Measurements from ENCODE around the gene BMP8B.

DNA sequence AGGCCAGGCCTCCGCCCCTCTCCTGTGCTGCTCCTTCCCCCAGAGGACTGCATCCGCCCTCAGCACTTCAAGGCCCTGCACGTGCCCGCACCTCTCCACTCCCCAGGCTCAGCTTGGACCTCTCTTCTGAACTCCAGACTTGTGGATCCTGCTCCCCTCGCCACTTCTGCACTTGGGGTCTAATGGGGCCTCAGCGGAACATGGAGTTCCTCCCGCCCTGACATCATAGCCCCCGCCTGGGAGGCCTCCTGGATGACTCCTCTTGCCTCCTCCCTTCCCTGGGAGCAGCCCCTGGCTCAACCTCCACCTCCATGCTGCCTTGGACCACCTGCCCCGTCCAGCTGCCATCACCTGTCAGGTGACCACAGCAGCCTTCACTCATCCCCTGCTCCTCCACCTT is 27.6 kb downstream of the BMP8B start:
- TF ChIP-seq, protein P1, sequence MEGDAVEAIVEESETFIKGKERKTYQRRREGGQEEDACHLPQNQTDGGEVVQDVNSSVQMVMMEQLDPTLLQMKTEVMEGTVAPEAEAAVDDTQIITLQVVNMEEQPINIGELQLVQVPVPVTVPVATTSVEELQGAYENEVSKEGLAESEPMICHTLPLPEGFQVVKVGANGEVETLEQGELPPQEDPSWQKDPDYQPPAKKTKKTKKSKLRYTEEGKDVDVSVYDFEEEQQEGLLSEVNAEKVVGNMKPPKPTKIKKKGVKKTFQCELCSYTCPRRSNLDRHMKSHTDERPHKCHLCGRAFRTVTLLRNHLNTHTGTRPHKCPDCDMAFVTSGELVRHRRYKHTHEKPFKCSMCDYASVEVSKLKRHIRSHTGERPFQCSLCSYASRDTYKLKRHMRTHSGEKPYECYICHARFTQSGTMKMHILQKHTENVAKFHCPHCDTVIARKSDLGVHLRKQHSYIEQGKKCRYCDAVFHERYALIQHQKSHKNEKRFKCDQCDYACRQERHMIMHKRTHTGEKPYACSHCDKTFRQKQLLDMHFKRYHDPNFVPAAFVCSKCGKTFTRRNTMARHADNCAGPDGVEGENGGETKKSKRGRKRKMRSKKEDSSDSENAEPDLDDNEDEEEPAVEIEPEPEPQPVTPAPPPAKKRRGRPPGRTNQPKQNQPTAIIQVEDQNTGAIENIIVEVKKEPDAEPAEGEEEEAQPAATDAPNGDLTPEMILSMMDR (IDR thresholded peaks at IDR 0.05; ENCODE audit: low read depth, low read length, missing input control) = no peak
- no peak for TF ChIP-seq TAF1 (conservative IDR thresholded peaks at IDR 0.05)
- TF ChIP-seq NR2F2 (IDR thresholded peaks at IDR 0.05) = no peak

Data from liver (tissue), 3 donors.